Ovary (tissue), 3 donors: ENCODE measurements around the gene PAPLN.

Experiments used
- EP300 ChIP-seq: sonication (generic); formaldehyde crosslinking; IDR thresholded peaks from one replicate; pipeline ENCODE4 v1.6.1; 2017; ENCODE audit warnings: antibody characterized with exemption
- TF ChIP-seq, protein P1 (sequence below), 3 donors: fragments of 450-650 bp in 2 of 3; fragments of 200-600 bp in 1 of 3; IDR thresholded peaks; one replicate each; pipeline versions ENCODE4 v1.5.1 to v1.8.0; 2016 to 2022; ENCODE audit warnings: antibody characterized with exemption in 3 of 3, mild to moderate bottlenecking in 1 of 3
- donor health status: DM: no; HTN: no; CAD: no.

DNA sequence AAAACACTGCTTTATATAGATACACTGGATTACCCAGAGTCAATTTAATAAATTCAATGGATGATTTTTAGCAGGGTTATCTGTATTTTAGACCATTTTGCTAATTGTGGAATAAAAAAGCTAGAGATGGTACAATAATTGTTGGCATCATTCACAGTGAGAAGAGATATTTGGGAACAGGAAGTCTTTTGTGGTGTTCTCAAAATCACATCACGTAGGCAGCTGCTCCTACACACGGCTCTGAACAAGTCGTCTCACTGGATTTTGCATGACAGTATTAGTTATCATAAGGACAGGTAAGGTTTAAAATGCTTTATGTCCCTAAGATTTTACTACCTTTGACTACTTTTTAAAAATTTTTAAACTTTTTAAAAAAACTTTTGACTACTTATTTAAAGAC, 52.0 kb downstream of the PAPLN start:
- no peak for TF ChIP-seq EP300
- TF ChIP-seq, protein P1, sequence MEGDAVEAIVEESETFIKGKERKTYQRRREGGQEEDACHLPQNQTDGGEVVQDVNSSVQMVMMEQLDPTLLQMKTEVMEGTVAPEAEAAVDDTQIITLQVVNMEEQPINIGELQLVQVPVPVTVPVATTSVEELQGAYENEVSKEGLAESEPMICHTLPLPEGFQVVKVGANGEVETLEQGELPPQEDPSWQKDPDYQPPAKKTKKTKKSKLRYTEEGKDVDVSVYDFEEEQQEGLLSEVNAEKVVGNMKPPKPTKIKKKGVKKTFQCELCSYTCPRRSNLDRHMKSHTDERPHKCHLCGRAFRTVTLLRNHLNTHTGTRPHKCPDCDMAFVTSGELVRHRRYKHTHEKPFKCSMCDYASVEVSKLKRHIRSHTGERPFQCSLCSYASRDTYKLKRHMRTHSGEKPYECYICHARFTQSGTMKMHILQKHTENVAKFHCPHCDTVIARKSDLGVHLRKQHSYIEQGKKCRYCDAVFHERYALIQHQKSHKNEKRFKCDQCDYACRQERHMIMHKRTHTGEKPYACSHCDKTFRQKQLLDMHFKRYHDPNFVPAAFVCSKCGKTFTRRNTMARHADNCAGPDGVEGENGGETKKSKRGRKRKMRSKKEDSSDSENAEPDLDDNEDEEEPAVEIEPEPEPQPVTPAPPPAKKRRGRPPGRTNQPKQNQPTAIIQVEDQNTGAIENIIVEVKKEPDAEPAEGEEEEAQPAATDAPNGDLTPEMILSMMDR (IDR thresholded peaks at IDR 0.05) = no peak
